HepG2 (cell line): ENCODE data around the gene CTPS2. TPM values are rescaled to one million over a fixed set of nuclear protein-coding genes. Genes with fewer than 3 reads are reported as not detected.

Source experiments
- ATAC-seq: fragments of 200-7000 bp; cut with Tn5 transposase; 3 replicates; pipeline ENCODE4 v1.9.1; 2020; ENCODE audit warnings: mild to moderate bottlenecking, moderate library complexity
- BruUV-seq: library from RNA; stranded (reverse); fragments of 400-500 nt; replicated peaks from 2 replicates; lab custom pipeline; 2021; lab: Mats Ljungman, UMichigan
- CTCF ChIA-PET: fragments of 300-600 bp; formaldehyde crosslinking; extraction: SDS; loops from one replicate; lab custom pipeline; 2021; ENCODE audit warnings: low total read pairs, inconsistent platforms, low intra/inter-chr PET ratio; lab: Yijun Ruan, JAX
- POLR2A ChIA-PET: fragments of 350-600 bp; sonication (Branson Sonifier 250); formaldehyde crosslinking; loops from one replicate; lab custom pipeline; 2020; ENCODE audit warnings: antibody characterized with exemption, inconsistent platforms; lab: Yijun Ruan, JAX
- DNase-seq: peaks from one replicate; pipeline ENCODE4 v3.0.0-alpha.2; 2015; ENCODE audit warnings: low spot score
- FAIRE-seq: peaks from 3 replicates; lab custom pipeline; 2011; peaks lifted over from hg19 to GRCh38; lab: Jason Lieb, UNC
- H2AFZ ChIP-seq: one replicate; pipeline ENCODE4 v1.6.1; 2011; ENCODE audit warnings: low read length, inconsistent platforms
- H3K27ac ChIP-seq: fragments of 300-600 bp; 3 replicates; pipeline ENCODE4 v1.8.0; 2011; ENCODE audit warnings: mixed run types, mild to moderate bottlenecking, mixed read lengths, low read length, inconsistent platforms; ENCODE audit not compliant: insufficient read depth; ENCODE audit errors: extremely low read length
- H3K27me3 ChIP-seq, 2 experiments: fragments of 200-600 bp in 1 of 2; 2 replicates in 1 of 2; 3 replicates in 1 of 2; pipeline versions ENCODE4 v1.6.0 to v1.8.0; 2011; ENCODE audit warnings: low read length in 2 of 2, mild to moderate bottlenecking in 2 of 2, moderate library complexity in 2 of 2, inconsistent platforms in 1 of 2; ENCODE audit not compliant: insufficient read depth in 2 of 2, control insufficient read depth in 1 of 2
- H3K36me3 ChIP-seq, 2 experiments: fragments of 200-600 bp in 1 of 2; replicated peaks in 1 of 2; 2 replicates in 1 of 2; 3 replicates in 1 of 2; pipeline versions ENCODE4 v1.5.1 to v1.8.0; 2011; ENCODE audit warnings: low read length in 2 of 2, inconsistent platforms in 1 of 2; ENCODE audit not compliant: insufficient read depth in 2 of 2, control insufficient read depth in 1 of 2
- H3K4me1 ChIP-seq: 2 replicates; pipeline ENCODE4 v1.5.1; 2012; ENCODE audit warnings: low read length, inconsistent platforms; ENCODE audit not compliant: insufficient read depth
- H3K4me2 ChIP-seq: 2 replicates; pipeline ENCODE4 v1.6.0; 2011; ENCODE audit warnings: low read depth, low read length, inconsistent platforms
- H3K4me3 ChIP-seq, 3 experiments: fragments of 200-600 bp in 1 of 3; sonication (generic), shearing (Covaris generic) in 1 of 3; replicated peaks in 1 of 3; 2 replicates each; pipeline ENCODE4 v1.5.1; 2011 to 2016; ENCODE audit warnings: low read length in 3 of 3, inconsistent platforms in 2 of 3, low read depth in 2 of 3, mild to moderate bottlenecking in 2 of 3, control low read depth in 1 of 3, mixed read lengths in 1 of 3; ENCODE audit not compliant: insufficient read depth in 1 of 3
- H3K79me2 ChIP-seq: one replicate; pipeline ENCODE4 v1.6.1; 2011; ENCODE audit warnings: low read length, inconsistent platforms; ENCODE audit not compliant: insufficient read depth
- H3K9ac ChIP-seq: 2 replicates; pipeline ENCODE4 v1.6.0; 2011; ENCODE audit warnings: mild to moderate bottlenecking, low read depth, low read length, inconsistent platforms; ENCODE audit not compliant: insufficient read depth
- H3K9me3 ChIP-seq: 2 replicates; pipeline ENCODE4 v1.5.1; 2012; ENCODE audit warnings: mild to moderate bottlenecking, low read length
- H4K20me1 ChIP-seq: 2 replicates; pipeline ENCODE4 v1.6.0; 2011; ENCODE audit warnings: inconsistent platforms, mild to moderate bottlenecking, low read length, moderate library complexity; ENCODE audit not compliant: insufficient read depth
- ARID5B ChIP-seq: IDR thresholded peaks from 2 replicates; pipeline ENCODE4 v1.4.0; 2020; ENCODE audit warnings: mild to moderate bottlenecking, missing genetic modification reagents
- SPEN ChIP-seq: sonication (generic); formaldehyde crosslinking; IDR thresholded peaks from 2 replicates; pipeline ENCODE4 v1.5.1; 2020; ENCODE audit warnings: low read depth, mild to moderate bottlenecking, missing genetic modification reagents
- USF2 ChIP-seq, 2 experiments: sonication (generic) in 1 of 2; formaldehyde crosslinking in 1 of 2; IDR thresholded peaks; 2 replicates each; pipeline versions ENCODE4 v1.5.1 to v1.6.1; 2011 to 2020; ENCODE audit warnings: borderline replicate concordance in 1 of 2, low read depth in 1 of 2, low read length in 1 of 2, mild to moderate bottlenecking in 1 of 2, missing genetic modification reagents in 1 of 2, moderate library complexity in 1 of 2
- ZFP91 ChIP-seq: sonication (generic); formaldehyde crosslinking; IDR thresholded peaks from 2 replicates; pipeline ENCODE4 v1.9.0; 2022; ENCODE audit warnings: missing genetic modification reagents, mild to moderate bottlenecking, borderline replicate concordance
- ZFY ChIP-seq: sonication (generic); formaldehyde crosslinking; IDR thresholded peaks from 2 replicates; pipeline ENCODE4 v1.4.0; 2020; ENCODE audit warnings: missing genetic modification reagents
- ZNF770 ChIP-seq: sonication (generic); formaldehyde crosslinking; IDR thresholded peaks from 2 replicates; pipeline ENCODE4 v1.5.0; 2020; ENCODE audit warnings: mild to moderate bottlenecking, missing genetic modification reagents
- WGBS: methylation state at CpG from one replicate; pipeline ENCODE4 v1.1.6; 2017; ENCODE audit warnings: low lambda C conversion rate; 5-methylcytosine and 5-hydroxymethylcytosine counted together
- in situ Hi-C: cut with HindIII; loops from 2 replicates; pipeline ENCODE4 v1.10.0; 2017; ENCODE audit warnings: low pct_unique_long_range_greater_than_20kb; ENCODE audit not compliant: extremely low pct_ligation_motif_present
- intact Hi-C: fragments of 100-400 bp; cut with micrococcal nuclease; formaldehyde crosslinking; loops from one replicate; pipeline ENCODE4 v1.10.0; 2022; ENCODE audit not compliant: unreplicated experiment
- polyA plus RNA-seq, 8 experiments: library from polyadenylated mRNA; depleted of rRNA in 3 of 8; stranded (reverse) in 7 of 8; unstranded in 1 of 8; fragments of >200 nt; fragmentation: Illumina TruSeq in 4 of 8; extraction: Trizol in 4 of 8; gene quantifications; 2 replicates each; pipeline versions ENCODE4 v1.2.1 to v1.2.3, GENCODE V29; 2011 to 2016; ENCODE audit warnings: low read depth in 4 of 8, missing spikeins in 1 of 8, mixed read lengths in 1 of 8; ENCODE audit not compliant: insufficient read depth in 1 of 8
- total RNA-seq, 5 experiments: library from RNA; depleted of rRNA; stranded (reverse); fragments of >200 nt; fragmentation: Illumina TruSeq; extraction: Trizol; gene quantifications; 2 replicates each; pipeline ENCODE4 v1.2.3, GENCODE V29; 2016; ENCODE audit warnings: low read depth in 1 of 5

Gene CTPS2
- total and polyA plus RNA-seq, 2 of the 13 experiments (the other 11 are each of a cell fraction or from before 2014, with no cell fraction given) = 10.3 to 26.1 TPM

- TF ChIP-seq ZNF770 (CRISPR knock-in tag) = peak; percentile 55; the same call in 1 of the 2 replicates
Measured at GRCh38 chrX:16714504-16714903, 2.0 kb upstream of the CTPS2 start (continued).

- peaks cover 32% of the 10 kb centered on the region for H3K4me1 ChIP-seq
- peak overlapping the region; percentile 77 to 81 (median 77); a peak in 5 of 6 replicates for H3K4me3 ChIP-seq
- no TSS peak for BruUV-seq
- ATAC-seq (peak; percentile 76), DNase-seq (no peak), FAIRE-seq (no peak)
- no peaks in the 10 kb centered on the region for H3K9me3 ChIP-seq
- ChIA-PET POLR2A (interaction anchor here (0.6 to 2.4 kb wide), 8 partner anchors 9 to 245 kb away, joined by 3 to 23 read pairs (median 4); no protein-coding TSS in a partner anchor), CTCF (no interaction called here)
- H2AFZ ChIP-seq = no peak overlapping the region
- peak overlapping the region; percentile 80 for H3K4me2 ChIP-seq
- WGBS = no CpG with 5 or more reads among the region's 67 CpGs
- H3K79me2 ChIP-seq = peaks cover 8% of the 10 kb centered on the region
- intact Hi-C loops = loop anchor here (10.0 kb wide), 2 partner anchors 73 to 1837 kb away; partner anchors contain the start of genes FANCB, MOSPD2 and TXLNG
- no peaks in the 10 kb centered on the region for H3K36me3 ChIP-seq
- H4K20me1 ChIP-seq = no peaks in the 10 kb centered on the region
- peak overlapping the region; percentile 90 for H3K27ac ChIP-seq
- in situ Hi-C loops = no loop called here
- H3K9ac ChIP-seq = peak overlapping the region; percentile 80
- no peaks in the 10 kb centered on the region; a peak in 1 of 5 replicates for H3K27me3 ChIP-seq
- TF ChIP-seq ZFP91 (CRISPR knock-in tag) (peak; percentile 50; the same call in 1 of the 2 replicates), ARID5B (CRISPR knock-in tag) (0 out of 2 replicates have a peak, but pooled peaks have one; percentile 2), USF2 (IDR thresholded peaks at IDR 0.05; ENCODE audit: low read depth, low read length) (no peak), USF2 (CRISPR knock-in tag; IDR thresholded peaks at IDR 0.05; ENCODE audit: borderline replicate concordance) (no peak), SPEN (CRISPR knock-in tag) (0 out of 2 replicates have a peak, but pooled peaks have one; percentile 42), ZFY (no peak; the same call in 1 of the 2 replicates)
Measured at GRCh38 chrX:16711893-16712547, 449 bp downstream of the CTPS2 start.
